HG03039 (cell line): ENCODE measurements around the gene SAP30BP.

Experiments used
- ATAC-seq: cut with Tn5 transposase; IDR thresholded peaks from one replicate; pipeline ENCODE4 v1.9.1; 2021; ENCODE audit warnings: mild to moderate bottlenecking, moderate library complexity; ENCODE audit not compliant: unreplicated experiment

SAP30BP gene

GRCh38 chr17:75737133-75737962 lies 70.2 kb downstream of the SAP30BP start:
- ATAC-seq, result no peak

- no peak for ATAC-seq
Observed at GRCh38 chr17:75738218-75738802, 71.2 kb downstream of the SAP30BP start.

- ATAC-seq, result no peak
Observed at GRCh38 chr17:75739174-75739573, 72.0 kb downstream of the SAP30BP start.

DNA sequence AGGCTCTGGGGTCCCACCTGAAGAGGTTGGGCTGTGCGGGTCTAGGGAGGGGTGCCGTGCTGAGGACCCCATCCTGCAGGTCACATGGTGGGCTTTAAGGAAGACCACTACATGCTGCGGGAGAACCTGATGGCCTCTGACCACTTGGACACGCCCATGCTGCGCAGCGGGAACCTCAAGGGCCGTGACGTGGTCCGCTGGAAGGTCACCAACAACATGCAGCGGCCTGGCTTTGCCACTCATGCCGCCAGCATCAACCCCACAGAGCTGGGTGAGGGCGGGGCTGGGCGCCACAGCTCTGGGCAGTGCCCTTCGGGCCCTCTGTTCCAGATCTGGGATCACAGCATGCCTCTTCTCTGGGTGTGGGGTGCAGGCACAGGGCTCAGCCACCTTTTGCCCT lies 72.7 kb downstream of the SAP30BP start:
- no peak for ATAC-seq

DNA sequence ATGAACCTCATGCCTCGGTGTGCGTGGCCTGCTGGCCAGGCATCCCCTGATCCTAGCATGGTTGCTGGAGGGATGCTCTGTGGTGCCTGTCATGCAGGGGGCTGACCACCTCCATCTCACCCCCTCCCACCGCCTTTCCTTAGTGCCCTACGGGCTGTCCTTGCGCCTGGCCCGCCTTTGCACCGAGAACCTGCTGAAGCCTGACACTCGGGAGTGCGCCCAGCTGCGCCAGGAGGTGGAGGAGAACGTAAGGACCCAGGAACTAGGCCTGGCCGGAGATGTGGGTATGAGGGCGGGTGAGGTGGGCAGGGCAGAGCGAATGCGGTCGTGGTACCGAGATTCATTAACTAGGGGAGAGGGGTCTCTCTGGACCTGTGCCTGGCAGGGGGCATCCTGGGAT lies 73.1 kb downstream of the SAP30BP start:
- no peak for ATAC-seq

- ATAC-seq, result no peak
Observed at GRCh38 chr17:75740631-75741077, 73.5 kb downstream of the SAP30BP start.

DNA sequence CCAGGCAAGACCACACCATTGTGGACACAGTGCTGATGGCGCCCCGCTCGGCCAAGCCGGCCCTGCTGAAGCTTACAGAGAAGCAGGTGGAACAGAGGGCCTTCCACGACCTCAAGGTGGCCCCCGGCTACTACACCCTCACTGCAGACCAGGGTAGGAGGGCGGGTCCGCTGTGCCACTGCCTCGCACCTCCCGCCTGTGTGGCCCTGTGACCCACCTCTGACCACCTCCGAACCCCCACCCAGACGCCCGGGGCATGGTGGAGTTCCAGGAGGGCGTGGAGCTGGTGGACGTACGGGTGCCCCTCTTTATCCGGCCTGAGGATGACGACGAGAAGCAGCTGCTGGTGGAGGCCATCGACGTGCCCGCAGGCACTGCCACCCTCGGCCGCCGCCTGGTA lies 75.2 kb downstream of the SAP30BP start:
- no peak for ATAC-seq

DNA sequence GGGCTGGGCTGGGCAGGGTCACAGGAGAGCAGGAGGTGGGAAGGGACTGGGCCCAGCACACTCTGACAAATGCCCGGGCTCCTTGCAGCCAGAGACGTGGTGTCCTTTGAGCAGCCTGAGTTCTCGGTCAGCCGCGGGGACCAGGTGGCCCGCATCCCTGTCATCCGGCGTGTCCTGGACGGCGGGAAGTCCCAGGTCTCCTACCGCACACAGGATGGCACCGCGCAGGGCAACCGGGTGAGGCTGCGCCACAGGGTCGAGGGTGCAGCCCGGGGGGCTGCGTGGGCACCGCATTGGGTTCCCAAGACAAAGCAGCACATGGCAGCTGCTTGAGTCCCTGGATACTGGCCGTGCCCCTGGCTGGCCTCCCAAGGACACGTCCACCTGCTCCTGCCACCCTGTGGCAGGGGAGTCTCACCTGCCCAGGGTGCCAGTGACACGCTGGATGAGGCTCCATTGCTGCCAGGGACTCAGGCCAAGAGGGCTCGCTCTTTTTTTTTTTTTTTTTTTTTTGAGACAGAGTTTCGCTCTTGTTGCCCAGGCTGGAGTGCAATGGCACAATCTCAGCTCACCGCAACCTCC lies 76.6 kb downstream of the SAP30BP start:
- ATAC-seq, result no peak

- ATAC-seq, result no peak
Observed at GRCh38 chr17:75748706-75749105, 81.6 kb downstream of the SAP30BP start.

DNA sequence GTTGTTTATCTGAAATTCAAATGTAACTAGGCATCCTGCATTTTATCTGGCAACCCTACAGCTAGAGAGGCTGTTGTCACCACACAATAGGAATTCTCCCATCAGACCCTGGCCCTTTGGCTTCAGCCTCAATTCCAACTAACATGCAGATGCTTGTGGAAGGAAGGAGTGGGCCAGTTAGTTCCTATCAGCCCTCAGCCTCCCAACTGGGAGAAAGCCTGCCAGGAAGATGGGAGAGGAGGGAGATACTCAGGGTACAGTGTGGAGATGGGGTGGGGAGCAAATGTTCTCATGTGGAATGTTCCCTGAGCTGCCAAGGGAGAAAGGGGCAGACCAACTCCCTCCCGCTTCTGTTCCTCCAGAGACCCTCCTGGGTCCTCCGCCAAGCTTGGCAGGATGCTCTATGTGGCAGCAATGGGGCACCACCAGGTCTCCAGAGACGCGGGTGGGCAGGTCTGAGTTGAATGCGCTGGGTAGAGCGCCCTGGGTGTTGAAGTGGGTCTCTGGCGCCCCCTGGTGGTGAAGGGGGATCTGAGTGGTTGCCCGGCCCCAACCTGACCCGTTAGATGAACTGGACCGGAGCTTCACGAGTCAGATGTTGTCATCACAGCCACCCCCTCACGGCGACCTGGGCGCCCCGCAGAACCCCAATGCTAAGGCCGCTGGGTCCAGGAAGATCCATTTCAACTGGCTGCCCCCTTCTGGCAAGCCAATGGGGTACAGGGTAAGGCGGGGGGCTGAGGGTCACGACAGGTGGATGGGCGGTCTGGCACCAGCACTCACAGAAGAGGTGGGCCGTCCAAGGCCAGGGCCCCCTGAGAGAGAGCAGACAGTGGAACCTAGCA lies 82.6 kb downstream of the SAP30BP start:
- peak; percentile 46 for ATAC-seq

DNA sequence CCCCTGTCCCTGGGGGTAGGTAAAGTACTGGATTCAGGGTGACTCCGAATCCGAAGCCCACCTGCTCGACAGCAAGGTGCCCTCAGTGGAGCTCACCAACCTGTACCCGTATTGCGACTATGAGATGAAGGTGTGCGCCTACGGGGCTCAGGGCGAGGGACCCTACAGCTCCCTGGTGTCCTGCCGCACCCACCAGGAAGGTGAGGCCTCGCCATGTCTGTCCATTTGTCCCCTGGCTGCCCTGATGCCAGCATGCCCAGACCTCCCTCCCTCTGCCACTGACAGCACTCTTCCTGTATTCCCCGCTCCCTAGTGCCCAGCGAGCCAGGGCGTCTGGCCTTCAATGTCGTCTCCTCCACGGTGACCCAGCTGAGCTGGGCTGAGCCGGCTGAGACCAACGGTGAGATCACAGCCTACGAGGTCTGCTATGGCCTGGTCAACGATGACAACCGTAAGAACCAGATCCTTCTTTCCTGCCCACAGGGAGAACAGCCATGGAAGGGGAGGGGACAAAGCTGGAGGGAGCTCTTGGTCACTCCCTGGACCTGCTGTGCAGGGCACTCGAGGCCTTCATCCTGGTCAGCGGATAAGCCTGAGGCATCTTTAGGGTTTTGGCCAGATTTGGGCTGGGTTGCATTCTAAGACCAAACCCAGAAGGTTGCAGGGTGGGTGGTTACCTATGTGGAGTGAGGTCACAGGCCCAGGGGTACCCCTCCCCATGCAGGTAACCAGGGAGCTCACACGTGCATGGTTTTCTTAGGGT lies 83.7 kb downstream of the SAP30BP start:
- no peak for ATAC-seq

- no peak for ATAC-seq
Observed at GRCh38 chr17:75751676-75752404, 84.7 kb downstream of the SAP30BP start.

- no peak for ATAC-seq
Observed at GRCh38 chr17:75752405-75752709, 85.2 kb downstream of the SAP30BP start.

GRCh38 chr17:75752802-75753513 lies 85.8 kb downstream of the SAP30BP start:
- ATAC-seq, result no peak

GRCh38 chr17:75753514-75754377 lies 86.6 kb downstream of the SAP30BP start:
- ATAC-seq, result peak; percentile 39

DNA sequence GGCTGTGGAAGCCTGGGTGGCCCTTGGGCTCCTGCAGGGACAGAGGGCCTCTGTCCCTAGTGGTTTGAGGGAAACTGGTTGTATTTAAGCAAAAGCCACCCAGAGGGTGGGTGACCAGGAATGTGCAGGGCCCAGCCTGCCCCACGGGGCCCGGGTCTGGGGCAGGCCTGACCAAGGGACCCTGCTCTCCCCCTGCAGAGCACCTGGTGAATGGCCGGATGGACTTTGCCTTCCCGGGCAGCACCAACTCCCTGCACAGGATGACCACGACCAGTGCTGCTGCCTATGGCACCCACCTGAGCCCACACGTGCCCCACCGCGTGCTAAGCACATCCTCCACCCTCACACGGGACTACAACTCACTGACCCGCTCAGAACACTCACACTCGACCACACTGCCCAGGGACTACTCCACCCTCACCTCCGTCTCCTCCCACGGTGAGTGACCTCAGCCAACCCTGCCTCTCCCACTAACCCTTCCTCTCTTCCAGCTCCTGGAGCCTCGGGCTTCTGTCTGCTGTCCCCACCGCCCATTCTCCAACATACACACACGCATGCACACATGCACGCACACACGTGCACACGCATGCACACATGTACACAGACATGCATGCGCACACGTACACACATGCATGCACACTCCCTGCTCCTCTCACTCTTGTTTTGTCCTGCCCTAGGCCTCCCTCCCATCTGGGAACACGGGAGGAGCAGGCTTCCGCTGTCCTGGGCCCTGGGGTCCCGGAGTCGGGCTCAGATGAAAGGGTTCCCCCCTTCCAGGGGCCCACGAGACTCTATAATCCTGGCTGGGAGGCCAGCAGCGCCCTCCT lies 87.5 kb downstream of the SAP30BP start:
- ATAC-seq, result no peak

DNA sequence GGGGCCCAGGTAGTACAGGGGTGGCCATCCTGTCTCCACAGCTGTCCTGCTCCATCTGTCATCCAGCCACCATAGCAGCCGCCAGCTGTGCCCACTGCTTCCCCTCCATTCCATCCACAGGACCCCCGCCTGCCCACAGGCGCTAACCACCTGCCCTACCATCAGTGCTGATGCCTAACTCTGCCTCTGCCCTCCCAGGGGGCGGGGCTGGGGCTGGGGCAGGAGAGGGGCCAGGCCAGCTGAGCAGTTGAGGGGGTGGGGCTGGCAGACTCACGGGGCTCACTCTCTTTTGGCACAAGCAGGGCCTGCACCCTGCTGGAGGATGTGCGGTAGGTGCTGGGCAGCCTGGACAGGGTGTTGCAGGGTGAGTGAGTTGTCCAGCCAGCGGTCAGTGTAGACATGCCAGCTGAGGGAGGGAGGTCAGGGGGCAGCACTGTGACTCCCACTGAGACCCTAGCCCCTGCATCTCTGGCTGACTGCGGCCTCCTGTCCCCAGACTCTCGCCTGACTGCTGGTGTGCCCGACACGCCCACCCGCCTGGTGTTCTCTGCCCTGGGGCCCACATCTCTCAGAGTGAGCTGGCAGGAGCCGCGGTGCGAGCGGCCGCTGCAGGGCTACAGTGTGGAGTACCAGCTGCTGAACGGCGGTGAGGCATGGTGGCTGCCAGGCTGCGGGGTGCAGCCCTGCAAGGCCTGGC lies 88.2 kb downstream of the SAP30BP start:
- no peak for ATAC-seq
